Calu3 (cell line): ENCODE data around the gene PEF1. TPM values are rescaled to one million over a fixed set of nuclear protein-coding genes. Genes with fewer than 3 reads are reported as not detected.

Source experiments
- BruUV-seq: library from RNA; stranded (reverse); fragments of 400-500 nt; replicated peaks from 2 replicates; lab custom pipeline; 2021; lab: Mats Ljungman, UMichigan
- CTCF ChIA-PET: fragments of 300-600 bp; sonication (Branson Sonifier 250); formaldehyde crosslinking; loops from one replicate; lab custom pipeline; 2022; ENCODE audit warnings: antibody characterized with exemption; lab: Charles Lee
- DNase-seq: peaks from one replicate; pipeline ENCODE4 v3.0.0; 2022
- H3K27ac Mint-ChIP-seq: one replicate; pipeline ENCODE4 v1.8.0; 2022; ENCODE audit warnings: mixed read lengths; ENCODE audit not compliant: unreplicated experiment
- H3K27me3 Mint-ChIP-seq: one replicate; pipeline ENCODE4 v1.8.0; 2022; ENCODE audit warnings: mixed read lengths; ENCODE audit not compliant: unreplicated experiment
- H3K36me3 Mint-ChIP-seq: one replicate; pipeline ENCODE4 v1.8.0; 2022; ENCODE audit warnings: mild to moderate bottlenecking, moderate library complexity, mixed read lengths; ENCODE audit not compliant: insufficient read depth, unreplicated experiment
- H3K4me1 Mint-ChIP-seq: one replicate; pipeline ENCODE4 v1.8.0; 2022; ENCODE audit warnings: mild to moderate bottlenecking, low read depth, mixed read lengths; ENCODE audit not compliant: unreplicated experiment
- H3K4me3 Mint-ChIP-seq: one replicate; pipeline ENCODE4 v1.8.0; 2022; ENCODE audit warnings: mild to moderate bottlenecking, low read depth, moderate library complexity, mixed read lengths; ENCODE audit not compliant: unreplicated experiment
- H3K9me3 Mint-ChIP-seq: one replicate; pipeline ENCODE4 v1.8.0; 2022; ENCODE audit warnings: low read depth, mixed read lengths; ENCODE audit not compliant: unreplicated experiment
- intact Hi-C: fragments of 100-400 bp; cut with micrococcal nuclease; formaldehyde crosslinking; loops from one replicate; pipeline ENCODE4 v1.10.0; 2022; ENCODE audit not compliant: unreplicated experiment
- total RNA-seq: library from RNA; stranded (reverse); gene quantifications from 2 replicates; pipeline ENCODE4 v1.2.3, GENCODE V29; 2022
- TF ChIP-seq, protein P1 (sequence below): fragments of 200-600 bp; IDR thresholded peaks from one replicate; pipeline ENCODE4 v1.8.0; 2022; ENCODE audit warnings: antibody characterized with exemption; ENCODE audit not compliant: unreplicated experiment

PEF1 gene
- total RNA-seq, 1 experiment from 2014 or later = 61.5 TPM

GRCh38 chr1:31640964-31641363 lies 3.7 kb downstream of the PEF1 start:
- H3K9me3 Mint-ChIP-seq = no peaks in the 10 kb centered on the region
- no peaks in the 10 kb centered on the region for H3K27me3 Mint-ChIP-seq
- H3K27ac Mint-ChIP-seq = no peak overlapping the region
- intact Hi-C loops = no loop called here
- H3K4me1 Mint-ChIP-seq = peaks cover 7% of the 10 kb centered on the region
- BruUV-seq = no TSS peak
- DNase-seq = no peak
- H3K4me3 Mint-ChIP-seq = no peak overlapping the region
- CTCF ChIA-PET = no interaction called here
- TF ChIP-seq, protein P1, sequence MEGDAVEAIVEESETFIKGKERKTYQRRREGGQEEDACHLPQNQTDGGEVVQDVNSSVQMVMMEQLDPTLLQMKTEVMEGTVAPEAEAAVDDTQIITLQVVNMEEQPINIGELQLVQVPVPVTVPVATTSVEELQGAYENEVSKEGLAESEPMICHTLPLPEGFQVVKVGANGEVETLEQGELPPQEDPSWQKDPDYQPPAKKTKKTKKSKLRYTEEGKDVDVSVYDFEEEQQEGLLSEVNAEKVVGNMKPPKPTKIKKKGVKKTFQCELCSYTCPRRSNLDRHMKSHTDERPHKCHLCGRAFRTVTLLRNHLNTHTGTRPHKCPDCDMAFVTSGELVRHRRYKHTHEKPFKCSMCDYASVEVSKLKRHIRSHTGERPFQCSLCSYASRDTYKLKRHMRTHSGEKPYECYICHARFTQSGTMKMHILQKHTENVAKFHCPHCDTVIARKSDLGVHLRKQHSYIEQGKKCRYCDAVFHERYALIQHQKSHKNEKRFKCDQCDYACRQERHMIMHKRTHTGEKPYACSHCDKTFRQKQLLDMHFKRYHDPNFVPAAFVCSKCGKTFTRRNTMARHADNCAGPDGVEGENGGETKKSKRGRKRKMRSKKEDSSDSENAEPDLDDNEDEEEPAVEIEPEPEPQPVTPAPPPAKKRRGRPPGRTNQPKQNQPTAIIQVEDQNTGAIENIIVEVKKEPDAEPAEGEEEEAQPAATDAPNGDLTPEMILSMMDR = no peak
- H3K36me3 Mint-ChIP-seq = peaks cover 17% of the 10 kb centered on the region

DNA sequence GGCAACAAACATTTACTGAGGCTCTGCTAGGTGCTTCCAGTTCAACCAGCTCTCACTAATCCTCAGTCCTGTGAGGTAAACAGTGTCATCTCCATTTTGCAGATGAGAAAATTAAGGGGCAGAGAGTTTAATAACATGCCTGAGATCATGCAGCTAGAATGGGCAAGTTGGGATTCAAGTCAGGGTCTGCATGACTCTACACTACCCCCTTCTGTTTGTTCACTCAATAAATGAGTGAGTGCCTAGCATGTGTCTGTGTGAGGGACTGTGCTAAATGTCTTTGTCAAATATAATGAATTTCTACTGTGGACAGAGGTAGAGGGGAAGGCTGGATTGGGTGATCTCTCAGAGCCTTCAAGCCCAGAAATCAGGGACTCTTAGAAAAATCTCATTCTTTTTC lies 4.5 kb downstream of the PEF1 start:
- H3K27me3 Mint-ChIP-seq = no peaks in the 10 kb centered on the region
- no peak overlapping the region for H3K4me3 Mint-ChIP-seq
- CTCF ChIA-PET = interaction anchor here (0.7 kb wide), 1 partner anchor 149 kb away, joined by 4 read pairs; no protein-coding TSS in a partner anchor
- peaks cover 15% of the 10 kb centered on the region for H3K36me3 Mint-ChIP-seq
- no TSS peak for BruUV-seq
- peaks cover 7% of the 10 kb centered on the region for H3K4me1 Mint-ChIP-seq
- DNase-seq = no peak
- TF ChIP-seq, protein P1 = no peak
- H3K27ac Mint-ChIP-seq = no peak overlapping the region
- no peaks in the 10 kb centered on the region for H3K9me3 Mint-ChIP-seq
- intact Hi-C loops = no loop called here

DNA sequence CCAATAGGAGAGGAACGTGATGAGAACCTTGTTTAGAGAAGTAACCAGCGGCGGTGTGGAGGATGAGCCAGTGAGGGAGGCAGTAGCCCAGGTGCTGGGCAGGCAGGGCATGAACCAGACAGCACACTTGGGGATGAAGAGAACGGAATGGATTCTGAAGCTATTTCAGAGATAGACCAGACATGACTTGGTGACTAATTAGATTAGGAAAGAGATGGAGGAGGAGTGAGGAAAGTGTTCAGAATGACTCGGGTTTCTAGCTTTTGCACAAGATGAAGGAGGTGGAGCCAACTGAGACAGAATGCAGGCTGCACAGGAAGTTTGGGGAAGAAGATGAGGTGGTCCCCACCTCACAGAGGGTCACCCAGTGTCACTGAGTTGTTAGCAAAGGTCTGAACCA lies 5.1 kb downstream of the PEF1 start:
- Mint-ChIP-seq H3K4me1 (peaks cover 7% of the 10 kb centered on the region), H3K36me3 (peaks cover 8% of the 10 kb centered on the region), H3K27me3 (no peaks in the 10 kb centered on the region), H3K4me3 (no peak overlapping the region), H3K27ac (no peak overlapping the region), H3K9me3 (no peaks in the 10 kb centered on the region)
- no TSS peak for BruUV-seq
- no peak for DNase-seq
- CTCF ChIA-PET = interaction anchor here (0.6 to 0.7 kb wide), 2 partner anchors 64 to 149 kb away, joined by 3 to 4 read pairs; partner anchors contain the start of gene COL16A1
- intact Hi-C loops = no loop called here
- TF ChIP-seq, protein P1 = no peak

GRCh38 chr1:31637915-31638673 lies 6.6 kb downstream of the PEF1 start:
- no TSS peak for BruUV-seq
- CTCF ChIA-PET = interaction anchor here (0.7 kb wide), 1 partner anchor 63 kb away, joined by 9 read pairs; no protein-coding TSS in a partner anchor
- intact Hi-C loops = no loop called here
- Mint-ChIP-seq H3K36me3 (no peaks in the 10 kb centered on the region), H3K9me3 (no peaks in the 10 kb centered on the region), H3K4me1 (no peaks in the 10 kb centered on the region), H3K27me3 (no peaks in the 10 kb centered on the region), H3K27ac (no peak overlapping the region), H3K4me3 (no peak overlapping the region)
- no peak for DNase-seq
- TF ChIP-seq, protein P1 = no peak
